AG09309 (cell line): ENCODE measurements around the gene TAF4B.

Experiments
- DNase-seq: peaks from one replicate; pipeline ENCODE4 v3.0.0-alpha.2; 2010; ENCODE audit warnings: low read depth
- H3K4me3 ChIP-seq: 2 replicates; pipeline ENCODE4 v1.5.1; 2011; ENCODE audit warnings: mild to moderate bottlenecking, low read depth, low read length, moderate library complexity; ENCODE audit not compliant: control insufficient read depth
- TF ChIP-seq, protein P1 (sequence below): IDR thresholded peaks from 2 replicates; pipeline ENCODE4 v1.5.1; 2011; ENCODE audit warnings: mild to moderate bottlenecking, low read depth, low read length, inconsistent platforms; ENCODE audit not compliant: insufficient read depth, control insufficient read depth; ENCODE audit errors: missing control alignments

Gene TAF4B

DNA sequence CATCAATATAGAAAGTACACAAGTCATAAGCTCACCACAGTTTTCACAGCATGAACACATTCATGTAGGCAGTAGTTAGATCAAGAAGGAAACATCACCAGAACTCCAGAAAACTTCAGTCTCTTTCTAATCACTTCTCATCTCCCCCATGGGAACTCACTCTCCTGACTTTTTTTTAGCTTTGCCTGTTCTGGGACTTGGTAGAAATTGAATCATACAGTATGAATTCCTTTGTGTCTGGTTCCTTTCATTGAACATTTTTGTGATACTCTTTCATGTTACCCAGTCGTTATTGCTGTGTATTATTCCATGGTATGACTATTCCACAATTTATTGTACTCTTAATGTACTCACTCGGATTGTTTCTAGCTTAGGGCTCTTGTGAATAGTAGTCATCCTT lies 160.2 kb downstream of the TAF4B start:
- TF ChIP-seq, protein P1, sequence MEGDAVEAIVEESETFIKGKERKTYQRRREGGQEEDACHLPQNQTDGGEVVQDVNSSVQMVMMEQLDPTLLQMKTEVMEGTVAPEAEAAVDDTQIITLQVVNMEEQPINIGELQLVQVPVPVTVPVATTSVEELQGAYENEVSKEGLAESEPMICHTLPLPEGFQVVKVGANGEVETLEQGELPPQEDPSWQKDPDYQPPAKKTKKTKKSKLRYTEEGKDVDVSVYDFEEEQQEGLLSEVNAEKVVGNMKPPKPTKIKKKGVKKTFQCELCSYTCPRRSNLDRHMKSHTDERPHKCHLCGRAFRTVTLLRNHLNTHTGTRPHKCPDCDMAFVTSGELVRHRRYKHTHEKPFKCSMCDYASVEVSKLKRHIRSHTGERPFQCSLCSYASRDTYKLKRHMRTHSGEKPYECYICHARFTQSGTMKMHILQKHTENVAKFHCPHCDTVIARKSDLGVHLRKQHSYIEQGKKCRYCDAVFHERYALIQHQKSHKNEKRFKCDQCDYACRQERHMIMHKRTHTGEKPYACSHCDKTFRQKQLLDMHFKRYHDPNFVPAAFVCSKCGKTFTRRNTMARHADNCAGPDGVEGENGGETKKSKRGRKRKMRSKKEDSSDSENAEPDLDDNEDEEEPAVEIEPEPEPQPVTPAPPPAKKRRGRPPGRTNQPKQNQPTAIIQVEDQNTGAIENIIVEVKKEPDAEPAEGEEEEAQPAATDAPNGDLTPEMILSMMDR, result no peak
- no peak overlapping the region for H3K4me3 ChIP-seq
- DNase-seq, result no peak

DNA sequence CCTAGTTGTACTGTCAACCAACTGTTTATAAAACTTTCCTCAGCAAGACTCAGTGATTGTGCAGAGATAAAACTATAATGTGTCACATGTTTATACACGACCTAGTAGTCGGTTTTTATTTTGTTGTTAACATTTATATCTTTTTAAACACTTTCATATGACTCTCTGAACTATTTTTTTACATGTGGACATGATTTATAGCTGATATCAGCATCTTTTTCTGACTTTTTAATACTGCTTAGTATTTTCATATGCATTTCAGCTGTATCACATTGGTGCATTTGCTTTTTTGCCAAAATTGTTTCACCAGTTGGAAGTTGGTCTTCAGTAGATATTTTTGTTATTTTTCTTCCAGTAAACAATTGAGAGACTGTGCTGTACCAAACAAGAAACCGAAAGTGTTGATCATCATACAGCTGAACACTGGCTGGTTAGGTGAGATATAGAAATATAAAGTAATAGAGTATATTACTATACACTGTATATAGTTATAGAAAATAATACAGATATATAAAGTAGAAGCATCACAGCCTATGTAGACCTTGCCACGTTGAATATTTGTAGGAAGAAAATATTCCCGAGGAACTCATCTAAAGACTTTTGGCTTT lies 167.9 kb downstream of the TAF4B start:
- no peak for DNase-seq
- TF ChIP-seq, protein P1, result no peak
- no peak overlapping the region for H3K4me3 ChIP-seq

DNA sequence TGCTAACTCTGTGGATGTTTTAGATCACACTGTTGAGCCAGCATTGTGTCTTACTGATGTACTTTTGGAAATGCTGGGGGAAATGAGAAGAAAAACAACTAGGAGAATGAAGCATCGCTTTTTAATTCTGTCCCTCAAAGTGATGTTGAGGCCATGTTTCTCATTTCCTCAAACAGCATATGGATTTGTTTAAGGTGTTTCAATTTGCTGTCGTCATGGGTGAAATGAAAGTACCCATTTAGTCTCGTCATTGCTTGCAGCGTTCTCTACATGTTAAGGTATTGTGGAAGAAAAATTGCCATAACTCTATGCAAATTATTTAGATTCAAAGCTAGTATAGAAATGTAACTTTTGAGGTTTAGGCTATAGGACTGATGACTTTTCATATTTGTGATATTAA lies 170.8 kb downstream of the TAF4B start:
- DNase-seq, result no peak
- no peak overlapping the region for H3K4me3 ChIP-seq
- TF ChIP-seq, protein P1, result no peak

DNA sequence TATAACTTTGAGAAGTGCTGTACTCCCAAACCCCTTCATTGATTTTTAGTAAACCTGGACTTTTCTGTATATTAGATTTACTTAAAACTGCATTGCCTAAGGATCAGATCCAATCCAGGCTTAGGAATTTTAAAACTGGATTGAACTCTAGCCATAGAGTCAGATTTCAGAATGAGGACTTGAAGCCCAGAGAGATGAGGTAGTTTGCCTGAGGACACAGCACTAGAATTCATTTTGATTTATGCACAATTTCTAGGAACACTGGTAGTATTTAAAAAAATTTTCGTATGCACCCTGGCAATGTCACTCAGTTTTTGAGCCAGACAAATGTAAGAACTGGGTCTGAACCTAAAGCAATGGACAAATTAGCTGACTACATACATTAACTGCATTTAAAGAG lies 177.2 kb downstream of the TAF4B start:
- H3K4me3 ChIP-seq, result no peak overlapping the region
- TF ChIP-seq, protein P1, result no peak

DNA sequence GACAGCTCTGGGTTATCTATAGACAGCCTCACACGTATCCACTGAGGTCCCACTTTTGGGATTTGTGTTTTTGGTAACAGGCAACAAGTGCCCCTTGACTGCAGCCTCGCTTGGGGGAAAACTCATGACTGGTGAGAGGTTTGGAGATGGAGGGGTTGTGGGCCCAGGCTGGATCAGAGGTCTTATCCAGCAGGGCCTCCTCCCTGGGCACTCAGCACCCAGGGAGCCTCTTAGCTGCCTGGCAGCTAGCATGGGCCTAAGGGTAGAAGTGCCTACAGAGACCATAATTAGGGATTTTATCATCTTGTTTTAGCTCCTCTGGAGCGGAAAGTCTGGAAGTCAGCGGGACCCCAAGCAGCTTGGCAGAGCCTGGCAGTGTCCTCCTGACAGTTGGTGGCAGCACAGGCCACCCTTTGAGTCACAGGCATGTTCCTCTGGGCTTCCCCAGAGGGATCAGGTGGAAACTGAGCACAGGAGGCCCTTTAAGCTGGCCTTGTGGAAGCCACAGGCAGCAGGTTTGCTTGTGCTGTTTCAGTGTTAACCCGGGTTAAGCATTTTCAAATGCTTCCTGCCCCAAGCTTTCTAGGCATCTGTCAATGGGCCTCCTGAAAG lies 179.1 kb downstream of the TAF4B start:
- no peak overlapping the region for H3K4me3 ChIP-seq
- no peak for DNase-seq
- TF ChIP-seq, protein P1, result peak; percentile 74

More for the DNA sequence above, 177.2 kb downstream of the TAF4B start:
- no peak for DNase-seq

DNA sequence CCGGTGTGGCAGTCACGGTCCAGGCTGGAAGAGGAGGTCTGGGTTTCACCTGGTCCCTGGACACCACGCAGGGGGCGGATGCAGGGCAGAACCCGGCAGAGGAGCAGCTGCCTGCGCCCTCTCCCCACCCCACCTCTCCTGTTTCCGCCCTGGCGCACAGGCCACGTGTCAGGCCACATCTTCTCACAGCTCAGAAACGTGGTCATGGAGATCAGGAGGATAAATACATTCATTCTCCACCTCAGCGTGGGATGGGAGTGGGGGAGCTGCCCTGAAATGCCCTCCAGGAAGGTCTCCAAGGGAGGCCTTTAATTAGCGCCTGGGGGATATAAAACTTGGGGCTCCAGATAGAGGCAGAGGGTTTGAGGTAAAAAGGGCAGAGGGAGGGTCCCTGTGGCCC lies 180.1 kb downstream of the TAF4B start:
- no peak overlapping the region for H3K4me3 ChIP-seq
- no peak for DNase-seq
- TF ChIP-seq, protein P1, result no peak
